GM12878 (cell line): ENCODE measurements around the gene CIPC. TPM values are rescaled to one million over a fixed set of nuclear protein-coding genes. Genes with fewer than 3 reads are reported as not detected.

Source experiments
- ATF7 ChIP-seq: fragments of 450-650 bp; IDR thresholded peaks from 2 replicates; pipeline ENCODE4 v1.6.1; 2016; ENCODE audit warnings: low read depth, mild to moderate bottlenecking
- BRCA1 ChIP-seq: IDR thresholded peaks from 2 replicates; pipeline ENCODE4 v1.6.1; 2011; ENCODE audit warnings: low read depth, low read length, improper control_type of control experiment
- CBFB ChIP-seq: IDR thresholded peaks from 2 replicates; pipeline ENCODE4 v1.6.1; 2016; ENCODE audit warnings: antibody characterized with exemption, low read depth
- CHD4 ChIP-seq: fragments of 200-600 bp; sonication (generic); IDR thresholded peaks from 2 replicates; pipeline ENCODE4 v1.6.1; 2016; ENCODE audit warnings: mild to moderate bottlenecking
- CREM ChIP-seq: IDR thresholded peaks from 2 replicates; pipeline ENCODE4 v1.6.1; 2014; ENCODE audit warnings: antibody characterized with exemption, low read depth
- HDGF ChIP-seq: fragments of 450-650 bp; IDR thresholded peaks from 2 replicates; pipeline ENCODE4 v1.6.1; 2016; ENCODE audit warnings: antibody characterized with exemption
- IKZF2 ChIP-seq, 2 experiments: fragments of 450-650 bp; IDR thresholded peaks; 2 replicates each; pipeline ENCODE4 v1.6.1; 2017; ENCODE audit warnings: mild to moderate bottlenecking in 2 of 2, moderate library complexity in 2 of 2
- KLF5 ChIP-seq: fragments of 450-650 bp; IDR thresholded peaks from 2 replicates; pipeline ENCODE4 v1.6.1; 2014; ENCODE audit warnings: mild to moderate bottlenecking; ENCODE audit not compliant: partially characterized antibody
- PML ChIP-seq: IDR thresholded peaks from 2 replicates; pipeline ENCODE4 v1.6.1; 2012; ENCODE audit warnings: low read length, inconsistent platforms
- POLR2AphosphoS5 ChIP-seq: IDR thresholded peaks from 2 replicates; pipeline ENCODE4 v1.6.1; 2011; ENCODE audit warnings: mild to moderate bottlenecking, low read length, inconsistent platforms
- RELA ChIP-seq: fragments of 450-650 bp; IDR thresholded peaks from 2 replicates; pipeline ENCODE4 v1.8.0; 2014; ENCODE audit warnings: borderline replicate concordance; ENCODE audit not compliant: partially characterized antibody
- SIN3A ChIP-seq: IDR thresholded peaks from 2 replicates; pipeline ENCODE4 v1.6.1; 2012; ENCODE audit warnings: low read depth, low read length, improper control_type of control experiment
- SMAD1 ChIP-seq: fragments of 450-650 bp; IDR thresholded peaks from 2 replicates; pipeline ENCODE4 v1.6.1; 2018; ENCODE audit warnings: mild to moderate bottlenecking, low read depth; ENCODE audit not compliant: partially characterized antibody
- TCF7 ChIP-seq: IDR thresholded peaks from 2 replicates; pipeline ENCODE4 v1.6.1; 2014; ENCODE audit warnings: antibody characterized with exemption, borderline replicate concordance
- ZBED1 ChIP-seq: IDR thresholded peaks from 2 replicates; pipeline ENCODE4 v1.6.1; 2016; ENCODE audit warnings: borderline replicate concordance
- ZNF24 ChIP-seq: fragments of 450-650 bp; IDR thresholded peaks from 2 replicates; pipeline ENCODE4 v1.6.1; 2017; ENCODE audit warnings: antibody characterized with exemption, mild to moderate bottlenecking
- ZNF274 ChIP-seq: IDR thresholded peaks from one replicate; pipeline ENCODE4 v1.8.0; 2011; ENCODE audit not compliant: insufficient read length, insufficient read depth
- polyA plus RNA-seq, 11 experiments: library from polyadenylated mRNA; depleted of rRNA in 4 of 11; unstranded in 6 of 11; stranded (reverse) in 5 of 11; fragments of >200 nt; fragmentation: Nextera tagmentation in 4 of 11; fragmentation: Illumina TruSeq in 1 of 11; extraction: Ambion mirVana in 4 of 11; extraction: Trizol in 1 of 11; gene quantifications; 1 replicate in 1 of 11; 2 replicates in 10 of 11; pipeline versions ENCODE4 v1.2.1 to v1.2.3, GENCODE V29; 2011 to 2016; ENCODE audit warnings: inconsistent platforms in 2 of 11, missing spikeins in 2 of 11, low read depth in 1 of 11
- total RNA-seq, 4 experiments: library from RNA; depleted of rRNA in 3 of 4; stranded (reverse); fragments of >200 nt in 3 of 4; fragmentation: Illumina TruSeq in 1 of 4; extraction: Trizol in 1 of 4; gene quantifications; 2 replicates each; pipeline versions ENCODE4 v1.2.1 to v1.2.3, GENCODE V29; 2013 to 2021
- TF ChIP-seq, protein P1 (sequence below): fragments of 450-650 bp; IDR thresholded peaks from 2 replicates; pipeline ENCODE4 v1.6.1; 2016; ENCODE audit warnings: mild to moderate bottlenecking
- TF ChIP-seq, protein P2 (sequence below): IDR thresholded peaks from 2 replicates; pipeline ENCODE4 v1.6.1; 2011; ENCODE audit warnings: borderline replicate concordance, low read depth, mild to moderate bottlenecking, moderate library complexity, mixed read lengths, low read length; ENCODE audit not compliant: insufficient read depth; ENCODE audit errors: extremely low read length
- TF ChIP-seq, protein P3 (sequence below): IDR thresholded peaks from 2 replicates; pipeline ENCODE4 v1.6.1; 2012; ENCODE audit warnings: mild to moderate bottlenecking, low read depth, low read length
- TF ChIP-seq, protein P4 (sequence below): IDR thresholded peaks from 2 replicates; pipeline ENCODE4 v1.6.1; 2012; ENCODE audit warnings: low read depth, low read length, improper control_type of control experiment
- TF ChIP-seq, protein P5 (sequence below): IDR thresholded peaks from 2 replicates; pipeline ENCODE4 v1.6.1; 2011; ENCODE audit warnings: borderline replicate concordance, low read depth, mild to moderate bottlenecking, moderate library complexity, low read length; ENCODE audit not compliant: insufficient read depth, poor library complexity, severe bottlenecking

The CIPC gene
- total and polyA plus RNA-seq, 10 of the 15 experiments (the other 5 are each of a cell fraction or from before 2014, with no cell fraction given) = 5.6 to 29.5 (median 16.5) TPM

DNA sequence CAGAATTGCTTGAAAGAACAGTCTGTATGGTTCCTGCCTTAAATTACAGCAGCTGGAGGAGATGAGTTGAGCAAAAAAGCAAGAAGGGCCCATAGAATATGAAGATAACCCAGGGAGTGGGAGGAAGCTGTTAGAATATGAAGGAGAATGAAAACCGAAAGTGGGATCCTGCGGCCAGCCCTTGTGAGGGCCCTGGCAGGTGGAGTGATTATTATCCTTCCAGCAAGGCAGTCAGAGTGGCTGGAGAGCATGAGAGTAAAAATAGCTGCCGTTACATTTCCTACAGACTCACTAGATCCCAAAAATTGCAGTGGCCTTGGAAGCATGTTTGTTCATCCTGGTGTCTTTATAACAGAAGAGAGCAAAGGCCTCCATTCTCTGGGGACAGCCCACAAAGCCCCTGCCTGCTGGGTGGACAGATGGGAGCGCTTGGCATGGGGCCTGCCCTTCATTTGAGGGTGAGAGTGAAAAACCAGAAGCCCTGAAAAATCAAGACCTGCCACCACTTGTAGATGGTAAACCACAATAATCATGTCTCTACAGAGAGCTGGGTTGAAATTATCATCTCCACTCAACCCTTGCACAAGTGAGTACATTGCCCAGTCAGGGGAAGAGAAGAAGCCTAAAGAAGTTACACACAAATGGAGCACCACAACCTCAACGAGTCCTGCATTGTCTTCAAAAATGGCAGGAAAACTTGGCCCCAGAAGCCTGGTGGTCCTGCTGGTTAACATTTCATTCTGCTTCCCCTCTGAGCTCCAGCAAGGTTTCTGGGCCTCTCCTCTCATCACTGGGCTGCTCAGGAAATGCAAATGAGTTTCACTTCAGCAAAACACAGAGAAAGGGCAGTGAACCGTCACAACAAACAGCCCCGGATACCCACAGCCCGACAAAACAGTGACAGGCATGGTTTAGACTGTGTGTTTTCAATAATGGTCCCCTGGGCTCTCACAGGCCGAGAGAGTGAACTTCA, 23.0 kb downstream of the CIPC start (continued):
- TF ChIP-seq SMAD1 = peak; percentile 43
- no peak for TF ChIP-seq ZNF274
- no peak for TF ChIP-seq BRCA1
- peak; percentile 82 for TF ChIP-seq CREM
- TF ChIP-seq POLR2AphosphoS5 = peak; percentile 73
- TF ChIP-seq RELA = peak; percentile 33
- TF ChIP-seq, protein P1, sequence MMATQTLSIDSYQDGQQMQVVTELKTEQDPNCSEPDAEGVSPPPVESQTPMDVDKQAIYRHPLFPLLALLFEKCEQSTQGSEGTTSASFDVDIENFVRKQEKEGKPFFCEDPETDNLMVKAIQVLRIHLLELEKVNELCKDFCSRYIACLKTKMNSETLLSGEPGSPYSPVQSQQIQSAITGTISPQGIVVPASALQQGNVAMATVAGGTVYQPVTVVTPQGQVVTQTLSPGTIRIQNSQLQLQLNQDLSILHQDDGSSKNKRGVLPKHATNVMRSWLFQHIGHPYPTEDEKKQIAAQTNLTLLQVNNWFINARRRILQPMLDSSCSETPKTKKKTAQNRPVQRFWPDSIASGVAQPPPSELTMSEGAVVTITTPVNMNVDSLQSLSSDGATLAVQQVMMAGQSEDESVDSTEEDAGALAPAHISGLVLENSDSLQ = peak; percentile 69
- TF ChIP-seq IKZF2 (IDR thresholded peaks at IDR 0.05) = peak; percentile 80 to 87
- TF ChIP-seq ZNF24 = 0 out of 2 replicates have a peak, but pooled peaks have one; percentile 13
- TF ChIP-seq, protein P2, sequence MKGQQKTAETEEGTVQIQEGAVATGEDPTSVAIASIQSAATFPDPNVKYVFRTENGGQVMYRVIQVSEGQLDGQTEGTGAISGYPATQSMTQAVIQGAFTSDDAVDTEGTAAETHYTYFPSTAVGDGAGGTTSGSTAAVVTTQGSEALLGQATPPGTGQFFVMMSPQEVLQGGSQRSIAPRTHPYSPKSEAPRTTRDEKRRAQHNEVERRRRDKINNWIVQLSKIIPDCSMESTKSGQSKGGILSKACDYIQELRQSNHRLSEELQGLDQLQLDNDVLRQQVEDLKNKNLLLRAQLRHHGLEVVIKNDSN = no peak
- no peak; the same call in none of the 2 replicates for TF ChIP-seq TCF7
- peak; percentile 85; the same call in 1 of the 2 replicates for TF ChIP-seq PML
- no peak for TF ChIP-seq HDGF
- peak; percentile 78 for TF ChIP-seq ZBED1
- TF ChIP-seq CHD4 = no peak
- peak; percentile 72 for TF ChIP-seq ATF7
- TF ChIP-seq CBFB = peak; percentile 82; the same call in 1 of the 2 replicates
- TF ChIP-seq, protein P3, sequence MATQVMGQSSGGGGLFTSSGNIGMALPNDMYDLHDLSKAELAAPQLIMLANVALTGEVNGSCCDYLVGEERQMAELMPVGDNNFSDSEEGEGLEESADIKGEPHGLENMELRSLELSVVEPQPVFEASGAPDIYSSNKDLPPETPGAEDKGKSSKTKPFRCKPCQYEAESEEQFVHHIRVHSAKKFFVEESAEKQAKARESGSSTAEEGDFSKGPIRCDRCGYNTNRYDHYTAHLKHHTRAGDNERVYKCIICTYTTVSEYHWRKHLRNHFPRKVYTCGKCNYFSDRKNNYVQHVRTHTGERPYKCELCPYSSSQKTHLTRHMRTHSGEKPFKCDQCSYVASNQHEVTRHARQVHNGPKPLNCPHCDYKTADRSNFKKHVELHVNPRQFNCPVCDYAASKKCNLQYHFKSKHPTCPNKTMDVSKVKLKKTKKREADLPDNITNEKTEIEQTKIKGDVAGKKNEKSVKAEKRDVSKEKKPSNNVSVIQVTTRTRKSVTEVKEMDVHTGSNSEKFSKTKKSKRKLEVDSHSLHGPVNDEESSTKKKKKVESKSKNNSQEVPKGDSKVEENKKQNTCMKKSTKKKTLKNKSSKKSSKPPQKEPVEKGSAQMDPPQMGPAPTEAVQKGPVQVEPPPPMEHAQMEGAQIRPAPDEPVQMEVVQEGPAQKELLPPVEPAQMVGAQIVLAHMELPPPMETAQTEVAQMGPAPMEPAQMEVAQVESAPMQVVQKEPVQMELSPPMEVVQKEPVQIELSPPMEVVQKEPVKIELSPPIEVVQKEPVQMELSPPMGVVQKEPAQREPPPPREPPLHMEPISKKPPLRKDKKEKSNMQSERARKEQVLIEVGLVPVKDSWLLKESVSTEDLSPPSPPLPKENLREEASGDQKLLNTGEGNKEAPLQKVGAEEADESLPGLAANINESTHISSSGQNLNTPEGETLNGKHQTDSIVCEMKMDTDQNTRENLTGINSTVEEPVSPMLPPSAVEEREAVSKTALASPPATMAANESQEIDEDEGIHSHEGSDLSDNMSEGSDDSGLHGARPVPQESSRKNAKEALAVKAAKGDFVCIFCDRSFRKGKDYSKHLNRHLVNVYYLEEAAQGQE = 0 out of 2 replicates have a peak, but pooled peaks have one; percentile 34
- TF ChIP-seq, protein P4, sequence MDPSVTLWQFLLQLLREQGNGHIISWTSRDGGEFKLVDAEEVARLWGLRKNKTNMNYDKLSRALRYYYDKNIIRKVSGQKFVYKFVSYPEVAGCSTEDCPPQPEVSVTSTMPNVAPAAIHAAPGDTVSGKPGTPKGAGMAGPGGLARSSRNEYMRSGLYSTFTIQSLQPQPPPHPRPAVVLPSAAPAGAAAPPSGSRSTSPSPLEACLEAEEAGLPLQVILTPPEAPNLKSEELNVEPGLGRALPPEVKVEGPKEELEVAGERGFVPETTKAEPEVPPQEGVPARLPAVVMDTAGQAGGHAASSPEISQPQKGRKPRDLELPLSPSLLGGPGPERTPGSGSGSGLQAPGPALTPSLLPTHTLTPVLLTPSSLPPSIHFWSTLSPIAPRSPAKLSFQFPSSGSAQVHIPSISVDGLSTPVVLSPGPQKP = no peak
- TF ChIP-seq, protein P5, sequence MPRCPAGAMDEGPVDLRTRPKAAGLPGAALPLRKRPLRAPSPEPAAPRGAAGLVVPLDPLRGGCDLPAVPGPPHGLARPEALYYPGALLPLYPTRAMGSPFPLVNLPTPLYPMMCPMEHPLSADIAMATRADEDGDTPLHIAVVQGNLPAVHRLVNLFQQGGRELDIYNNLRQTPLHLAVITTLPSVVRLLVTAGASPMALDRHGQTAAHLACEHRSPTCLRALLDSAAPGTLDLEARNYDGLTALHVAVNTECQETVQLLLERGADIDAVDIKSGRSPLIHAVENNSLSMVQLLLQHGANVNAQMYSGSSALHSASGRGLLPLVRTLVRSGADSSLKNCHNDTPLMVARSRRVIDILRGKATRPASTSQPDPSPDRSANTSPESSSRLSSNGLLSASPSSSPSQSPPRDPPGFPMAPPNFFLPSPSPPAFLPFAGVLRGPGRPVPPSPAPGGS = peak; percentile 34
- peak; percentile 28 for TF ChIP-seq KLF5
- TF ChIP-seq SIN3A = no peak
